Nephron progenitor cell (in vitro differentiated cells): ENCODE results near the gene BFSP1.

Experiments used
- DNase-seq: peaks from one replicate; pipeline ENCODE4 v3.0.0; 2021
- H3K27ac Mint-ChIP-seq: 2 replicates; pipeline ENCODE4 v1.8.0; 2021; ENCODE audit warnings: mild to moderate bottlenecking, moderate library complexity, mixed read lengths
- H3K27me3 Mint-ChIP-seq: 2 replicates; pipeline ENCODE4 v1.8.0; 2021; ENCODE audit warnings: mild to moderate bottlenecking, low read depth, mixed read lengths; ENCODE audit not compliant: poor library complexity
- H3K36me3 Mint-ChIP-seq: 2 replicates; pipeline ENCODE4 v1.8.0; 2021; ENCODE audit warnings: low read depth, mixed read lengths
- H3K4me1 Mint-ChIP-seq: 2 replicates; pipeline ENCODE4 v1.8.0; 2021; ENCODE audit warnings: mixed read lengths
- H3K4me3 Mint-ChIP-seq: 2 replicates; pipeline ENCODE4 v1.8.0; 2021; ENCODE audit warnings: mild to moderate bottlenecking, moderate library complexity, mixed read lengths
- H3K9me3 Mint-ChIP-seq: 2 replicates; pipeline ENCODE4 v1.8.0; 2021; ENCODE audit warnings: mild to moderate bottlenecking, moderate library complexity, mixed read lengths
- TF ChIP-seq, protein P1 (sequence below): fragments of 200-600 bp; sonication (generic); IDR thresholded peaks from 2 replicates; pipeline ENCODE4 v1.5.0; 2021; ENCODE audit warnings: antibody characterized with exemption

Gene BFSP1

GRCh38 chr20:17524560-17524959 lies 6.6 kb downstream of the BFSP1 start:
- no peaks in the 10 kb centered on the region for H3K36me3 Mint-ChIP-seq
- TF ChIP-seq, protein P1, sequence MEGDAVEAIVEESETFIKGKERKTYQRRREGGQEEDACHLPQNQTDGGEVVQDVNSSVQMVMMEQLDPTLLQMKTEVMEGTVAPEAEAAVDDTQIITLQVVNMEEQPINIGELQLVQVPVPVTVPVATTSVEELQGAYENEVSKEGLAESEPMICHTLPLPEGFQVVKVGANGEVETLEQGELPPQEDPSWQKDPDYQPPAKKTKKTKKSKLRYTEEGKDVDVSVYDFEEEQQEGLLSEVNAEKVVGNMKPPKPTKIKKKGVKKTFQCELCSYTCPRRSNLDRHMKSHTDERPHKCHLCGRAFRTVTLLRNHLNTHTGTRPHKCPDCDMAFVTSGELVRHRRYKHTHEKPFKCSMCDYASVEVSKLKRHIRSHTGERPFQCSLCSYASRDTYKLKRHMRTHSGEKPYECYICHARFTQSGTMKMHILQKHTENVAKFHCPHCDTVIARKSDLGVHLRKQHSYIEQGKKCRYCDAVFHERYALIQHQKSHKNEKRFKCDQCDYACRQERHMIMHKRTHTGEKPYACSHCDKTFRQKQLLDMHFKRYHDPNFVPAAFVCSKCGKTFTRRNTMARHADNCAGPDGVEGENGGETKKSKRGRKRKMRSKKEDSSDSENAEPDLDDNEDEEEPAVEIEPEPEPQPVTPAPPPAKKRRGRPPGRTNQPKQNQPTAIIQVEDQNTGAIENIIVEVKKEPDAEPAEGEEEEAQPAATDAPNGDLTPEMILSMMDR, result no peak
- DNase-seq, result no peak
- no peak overlapping the region for H3K27ac Mint-ChIP-seq
- peaks cover 26% of the 10 kb centered on the region for H3K27me3 Mint-ChIP-seq
- no peaks in the 10 kb centered on the region for H3K4me1 Mint-ChIP-seq
- H3K9me3 Mint-ChIP-seq, result no peaks in the 10 kb centered on the region
- no peak overlapping the region for H3K4me3 Mint-ChIP-seq

DNA sequence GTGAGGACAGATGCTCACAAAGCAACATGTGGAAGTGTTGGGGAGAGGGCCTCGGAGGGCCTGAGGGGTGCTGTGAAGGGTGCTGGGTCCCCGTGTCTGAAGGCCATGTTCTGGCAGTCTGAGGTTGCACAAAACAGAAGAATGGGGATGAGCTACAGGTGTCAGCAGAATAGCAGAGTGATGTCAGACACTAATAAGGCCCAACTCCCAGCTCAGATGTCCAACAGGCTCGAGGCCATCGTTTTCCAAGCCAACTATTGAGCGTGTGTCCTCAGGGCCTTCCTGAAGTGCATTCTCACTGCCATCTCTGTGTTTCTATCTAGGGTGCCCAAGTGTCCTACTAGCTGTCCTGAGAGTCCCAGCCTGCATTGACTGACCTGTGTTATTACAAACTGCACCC lies 7.9 kb downstream of the BFSP1 start:
- Mint-ChIP-seq H3K9me3 (no peaks in the 10 kb centered on the region), H3K27ac (no peak overlapping the region), H3K36me3 (no peaks in the 10 kb centered on the region), H3K4me1 (no peaks in the 10 kb centered on the region), H3K4me3 (no peak overlapping the region), H3K27me3 (peaks cover 25% of the 10 kb centered on the region)
- TF ChIP-seq, protein P1, result no peak
- DNase-seq, result no peak

DNA sequence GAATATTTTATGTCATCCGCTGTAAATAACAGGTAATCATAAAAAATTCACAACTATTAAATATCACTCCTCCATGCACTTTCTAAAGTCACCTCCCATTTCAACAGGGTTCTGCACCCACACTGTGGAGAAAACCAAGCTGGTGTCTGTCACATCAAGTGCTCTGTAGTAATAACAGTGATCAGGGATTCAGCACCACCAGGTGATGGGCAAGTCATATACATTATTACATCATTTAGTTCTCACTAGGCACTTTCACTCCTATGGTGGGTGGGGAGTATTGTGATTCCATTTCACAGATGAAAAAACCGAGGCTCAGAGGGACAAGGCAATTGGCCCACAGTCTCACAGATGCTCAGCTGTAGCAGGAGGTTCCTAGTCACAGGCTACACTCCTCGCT lies 8.7 kb downstream of the BFSP1 start:
- TF ChIP-seq, protein P1, result no peak
- Mint-ChIP-seq H3K36me3 (no peaks in the 10 kb centered on the region), H3K27me3 (peaks cover 25% of the 10 kb centered on the region), H3K4me3 (no peak overlapping the region), H3K9me3 (no peaks in the 10 kb centered on the region), H3K27ac (no peak overlapping the region), H3K4me1 (no peaks in the 10 kb centered on the region)
- DNase-seq, result no peak

DNA sequence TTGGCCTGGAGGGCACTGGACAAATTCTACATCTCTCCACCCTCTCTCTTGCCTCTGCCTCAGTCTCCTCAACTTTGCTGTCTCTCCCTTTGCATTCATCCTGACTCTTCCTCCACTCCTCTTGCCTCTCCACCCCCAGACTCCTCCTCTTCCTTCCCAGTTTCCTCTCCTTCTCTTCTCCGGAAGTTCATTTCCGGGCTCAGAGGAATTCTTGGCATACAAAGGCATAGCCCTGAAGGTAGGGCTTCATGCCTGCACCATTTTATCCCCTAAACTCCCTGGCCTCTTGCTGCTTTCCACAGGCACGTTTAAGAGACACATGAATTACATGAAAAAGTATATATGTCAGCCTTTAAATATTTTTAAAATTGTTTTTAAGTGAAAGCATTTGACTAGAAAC lies 10.6 kb downstream of the BFSP1 start:
- DNase-seq, result no peak
- Mint-ChIP-seq H3K27me3 (peaks cover 19% of the 10 kb centered on the region), H3K4me1 (no peaks in the 10 kb centered on the region), H3K36me3 (no peaks in the 10 kb centered on the region), H3K4me3 (no peak overlapping the region), H3K27ac (no peak overlapping the region), H3K9me3 (no peaks in the 10 kb centered on the region)
- TF ChIP-seq, protein P1, result no peak

- no peaks in the 10 kb centered on the region for H3K9me3 Mint-ChIP-seq
Observed at GRCh38 chr20:17519606-17520285, 11.4 kb downstream of the BFSP1 start.

More at GRCh38 chr20:17519606-17520285, 11.4 kb downstream of the BFSP1 start:
- H3K4me1 Mint-ChIP-seq, result no peaks in the 10 kb centered on the region
- no peak for DNase-seq
- peaks cover 17% of the 10 kb centered on the region for H3K27me3 Mint-ChIP-seq
- no peaks in the 10 kb centered on the region for H3K36me3 Mint-ChIP-seq
- no peak overlapping the region for H3K27ac Mint-ChIP-seq
- no peak overlapping the region for H3K4me3 Mint-ChIP-seq
- TF ChIP-seq, protein P1, result no peak
